Embryonic facial prominence (tissue), 1 donor: ENCODE measurements around the gene MGAT5.

Experiments used
- DNase-seq: peaks from one replicate; pipeline ENCODE4 v3.0.0-alpha.2; 2016; ENCODE audit errors: extremely low spot score

Gene MGAT5

DNA sequence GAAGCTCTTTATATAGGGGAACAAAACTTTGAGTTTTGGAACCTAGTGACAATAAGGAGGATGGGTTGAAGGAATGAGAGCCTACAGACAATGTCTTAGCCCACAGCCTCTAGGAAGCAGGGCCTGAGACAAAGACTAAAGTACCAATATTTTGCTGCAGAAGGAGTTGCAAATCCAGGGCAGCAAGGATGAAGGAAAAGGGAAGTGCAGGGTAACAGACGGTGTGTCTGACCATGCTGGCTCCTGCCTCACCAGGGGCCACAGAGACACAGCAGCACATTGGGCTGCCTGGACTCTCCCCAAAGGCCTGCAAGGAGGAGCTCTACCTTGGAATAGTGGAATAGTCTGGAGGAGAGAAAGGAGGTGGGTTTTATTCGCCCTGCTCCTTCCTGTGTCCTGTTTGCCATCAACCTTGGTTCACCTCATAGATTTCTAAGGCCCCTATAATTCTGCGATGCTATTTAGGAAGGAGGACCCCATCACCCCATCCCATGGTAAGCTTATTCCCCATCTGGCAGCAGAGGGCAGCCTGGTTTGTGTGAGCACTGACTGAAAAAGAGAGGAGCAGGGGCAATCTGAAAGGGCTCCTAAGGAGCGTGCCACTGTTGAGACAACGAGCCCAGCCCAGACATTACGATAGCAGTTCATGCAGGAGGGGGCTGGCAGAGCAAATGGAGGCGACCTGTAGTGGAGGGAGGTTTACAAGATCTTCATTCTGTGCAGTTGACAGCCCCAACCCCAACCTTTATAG is 143.4 kb downstream of the MGAT5 start:
- DNase-seq, result no peak

DNA sequence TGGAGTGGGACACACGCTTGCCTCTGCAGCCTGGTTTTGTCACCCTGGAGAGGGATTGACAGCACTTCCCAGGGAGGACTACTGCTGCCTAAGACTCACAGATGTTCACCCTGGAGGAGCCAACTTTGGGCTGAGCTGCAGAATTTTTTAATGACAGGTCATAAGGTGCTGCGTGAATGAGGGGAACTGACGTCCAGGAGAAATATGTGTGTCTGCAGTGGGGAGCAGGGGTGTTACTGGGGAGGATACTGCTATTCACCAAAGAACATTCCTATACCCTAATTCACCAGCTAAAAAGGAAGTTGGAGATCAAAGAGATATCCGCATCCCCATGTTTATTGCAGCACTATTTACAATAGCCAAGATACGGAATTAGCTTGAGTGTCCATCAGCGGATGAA is 144.4 kb downstream of the MGAT5 start:
- no peak for DNase-seq

GRCh38 chr2:134399096-134399495 is 145.2 kb downstream of the MGAT5 start:
- DNase-seq, result no peak

- no peak for DNase-seq
Measured at GRCh38 chr2:134401081-134401497, 147.2 kb downstream of the MGAT5 start.

DNA sequence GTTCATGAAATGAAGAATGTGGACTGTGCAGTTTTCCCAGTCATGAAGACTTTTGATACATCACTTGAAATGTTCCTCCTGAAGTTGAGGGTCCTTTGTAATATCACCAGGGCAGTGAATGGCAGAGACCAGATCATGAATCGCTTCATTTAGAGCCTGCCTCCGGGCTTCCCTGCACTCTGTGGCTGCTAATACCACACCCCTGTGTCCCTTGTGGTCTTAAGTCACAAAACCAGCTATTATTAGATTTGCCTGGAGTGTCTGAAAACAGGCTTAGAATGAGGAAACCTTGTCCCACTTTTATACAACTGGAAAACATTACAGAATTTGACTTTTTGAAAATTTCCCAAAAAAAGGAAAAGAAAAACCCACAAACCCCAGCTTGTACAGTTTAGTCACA is 147.9 kb downstream of the MGAT5 start:
- DNase-seq, result no peak

DNA sequence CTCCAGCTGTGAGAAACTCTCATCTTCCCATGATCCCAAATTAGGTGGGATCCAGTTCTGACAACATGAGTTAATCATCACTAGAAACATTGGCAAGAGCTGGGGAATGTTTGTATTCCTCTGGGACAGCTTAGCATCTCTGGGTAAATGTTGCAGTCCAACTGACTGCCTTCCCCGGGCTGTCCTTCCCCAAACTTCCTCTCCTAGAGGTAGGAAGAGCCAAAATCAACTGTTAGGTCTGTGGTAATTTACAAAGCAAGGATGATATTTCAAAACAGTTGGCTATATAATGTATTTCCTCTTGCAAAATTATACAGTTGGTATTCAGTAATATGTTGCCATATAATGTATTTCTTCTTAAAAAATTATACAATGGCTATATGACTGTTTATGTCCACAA is 148.5 kb downstream of the MGAT5 start:
- no peak for DNase-seq

DNA sequence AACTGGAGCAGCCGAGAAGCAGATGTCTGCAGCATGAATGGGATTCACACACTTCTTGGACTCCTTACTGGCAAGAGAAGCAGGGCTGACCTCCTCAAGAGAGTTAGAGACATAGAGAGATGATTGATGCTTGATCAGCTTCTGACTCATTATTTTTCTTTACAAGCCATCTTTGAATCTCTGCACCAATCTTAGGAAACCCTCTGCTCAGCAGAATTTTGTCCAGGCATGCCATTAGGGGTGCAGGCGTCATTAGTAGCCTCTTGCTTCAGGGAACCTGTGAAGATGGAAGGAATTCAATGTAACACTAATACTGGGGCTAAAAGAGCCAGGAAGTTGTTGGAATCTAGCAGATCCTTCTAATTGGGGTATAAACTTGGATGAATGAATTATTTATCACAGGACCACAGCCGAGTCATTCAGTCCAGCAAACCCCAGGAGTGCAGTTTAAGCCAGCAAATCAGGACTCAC is 151.8 kb downstream of the MGAT5 start:
- no peak for DNase-seq

GRCh38 chr2:134406311-134406710 is 152.4 kb downstream of the MGAT5 start:
- no peak for DNase-seq

DNA sequence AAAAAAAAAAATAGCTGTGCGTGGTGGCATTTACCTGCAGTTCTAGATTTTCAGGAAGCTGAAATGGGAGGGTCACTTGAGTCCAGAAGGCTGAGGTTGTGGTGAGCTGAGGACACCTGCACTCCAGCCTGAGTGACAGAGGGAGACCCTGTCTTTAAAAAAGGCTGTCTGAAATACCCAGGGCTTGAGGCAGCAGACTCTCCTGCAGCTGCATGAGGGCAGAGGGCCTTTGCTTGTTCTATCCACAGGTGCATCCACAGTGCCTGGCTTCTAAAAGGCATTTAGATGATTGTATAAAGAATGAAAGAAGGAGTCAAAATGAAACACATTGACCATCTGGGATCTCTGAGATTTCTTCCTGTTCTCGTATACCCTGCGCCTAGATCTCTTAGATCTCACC is 152.9 kb downstream of the MGAT5 start:
- no peak for DNase-seq

DNA sequence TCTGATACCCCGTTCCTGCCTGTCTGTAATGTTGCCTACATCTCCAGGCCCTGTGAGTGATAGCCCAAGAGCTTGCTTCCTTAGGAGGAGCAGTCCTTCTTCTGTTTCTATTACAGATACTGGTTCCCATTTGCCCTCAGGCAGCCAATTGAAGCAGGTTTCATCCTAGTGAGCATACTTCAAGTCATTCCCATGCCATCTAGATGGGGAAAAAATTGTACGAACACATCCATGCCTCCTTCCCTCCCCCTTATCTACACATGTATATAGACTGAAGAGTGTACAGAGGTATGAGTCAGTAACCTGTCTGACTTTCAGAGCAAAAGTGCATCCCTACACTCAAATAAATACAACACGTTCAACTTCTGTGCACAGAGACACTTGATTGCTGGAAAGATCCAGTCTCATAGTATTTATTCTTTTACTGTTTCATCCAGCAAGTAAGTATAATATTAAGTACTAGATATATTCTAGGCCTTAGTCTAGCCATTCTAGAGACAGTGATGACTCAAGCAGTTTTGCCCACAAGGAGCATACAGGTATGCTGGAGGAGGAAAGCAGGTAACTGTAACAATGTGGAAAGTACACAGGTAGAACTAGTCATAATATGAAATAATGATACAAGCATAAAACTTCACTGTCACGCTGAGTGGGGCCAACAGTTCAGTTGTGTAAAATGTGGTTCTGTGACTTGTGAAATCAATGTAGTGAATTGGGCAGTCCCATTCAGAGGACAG is 153.4 kb downstream of the MGAT5 start:
- DNase-seq, result no peak

- DNase-seq, result no peak
Measured at GRCh38 chr2:134408386-134408785, 154.5 kb downstream of the MGAT5 start.

- DNase-seq, result no peak
Measured at GRCh38 chr2:134408791-134409190, 154.9 kb downstream of the MGAT5 start.

DNA sequence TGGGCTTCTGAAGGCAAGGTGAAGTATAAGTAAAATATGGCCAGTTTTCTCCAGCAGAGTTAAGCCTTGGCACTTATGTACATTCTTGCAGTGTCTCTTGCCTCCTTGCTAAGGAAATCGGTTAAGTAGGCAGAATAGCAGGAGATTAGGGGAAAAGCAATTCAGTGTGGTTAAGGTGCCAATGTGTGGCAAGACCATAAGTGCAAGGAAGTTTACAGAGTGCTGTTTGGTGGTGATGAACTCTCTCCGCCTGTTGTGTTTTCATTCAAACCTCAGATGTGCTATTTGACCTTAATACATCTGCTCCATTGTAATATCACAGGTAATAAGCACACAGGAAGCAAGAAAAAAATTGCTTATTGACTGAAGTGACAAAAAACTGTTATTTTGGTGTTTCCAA is 156.1 kb downstream of the MGAT5 start:
- DNase-seq, result no peak

- no peak for DNase-seq
Measured at GRCh38 chr2:134410831-134411231, 157.0 kb downstream of the MGAT5 start.

GRCh38 chr2:134411279-134411827 is 157.5 kb downstream of the MGAT5 start:
- no peak for DNase-seq

DNA sequence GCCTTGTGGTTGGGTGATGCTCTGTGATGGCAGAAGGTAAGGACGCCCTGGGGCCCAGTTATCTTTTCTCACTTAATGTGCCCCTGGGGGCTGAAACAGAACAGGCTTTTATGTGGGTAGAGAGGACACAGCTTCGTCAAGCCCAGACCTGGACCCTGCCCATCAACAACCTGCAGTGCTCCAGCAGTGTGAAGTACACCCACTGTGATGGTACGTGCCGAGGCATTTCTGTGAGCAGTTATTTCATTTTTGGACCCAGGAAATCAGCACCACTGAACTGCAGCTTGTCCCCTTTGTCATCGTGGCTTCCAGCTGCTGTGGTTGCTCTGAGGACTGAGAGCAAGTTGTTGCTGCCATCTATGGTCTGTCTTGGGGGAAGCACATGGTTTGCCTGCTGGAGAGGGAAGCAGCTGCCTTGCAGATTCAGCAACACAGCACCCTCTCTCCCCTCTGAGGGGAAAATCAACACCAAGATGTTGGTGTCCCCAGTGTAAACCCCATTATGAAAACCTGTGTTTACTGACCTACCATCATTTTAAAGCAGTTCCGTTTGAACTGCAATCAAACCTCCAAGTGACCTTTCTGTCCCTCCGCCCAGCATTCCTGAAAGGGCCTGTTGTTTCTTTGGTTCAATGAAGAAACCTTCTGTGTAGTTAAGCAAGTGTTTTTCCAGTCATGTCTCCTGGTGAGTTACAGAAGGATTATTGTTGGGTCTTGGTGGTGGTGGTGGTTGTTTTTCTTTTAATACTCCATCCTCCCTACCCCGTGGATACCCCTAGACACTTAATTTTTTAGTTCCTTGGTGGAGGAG is 158.2 kb downstream of the MGAT5 start:
- DNase-seq, result peak; percentile 77

- DNase-seq, result no peak
Measured at GRCh38 chr2:134412639-134412999, 158.7 kb downstream of the MGAT5 start.

DNA sequence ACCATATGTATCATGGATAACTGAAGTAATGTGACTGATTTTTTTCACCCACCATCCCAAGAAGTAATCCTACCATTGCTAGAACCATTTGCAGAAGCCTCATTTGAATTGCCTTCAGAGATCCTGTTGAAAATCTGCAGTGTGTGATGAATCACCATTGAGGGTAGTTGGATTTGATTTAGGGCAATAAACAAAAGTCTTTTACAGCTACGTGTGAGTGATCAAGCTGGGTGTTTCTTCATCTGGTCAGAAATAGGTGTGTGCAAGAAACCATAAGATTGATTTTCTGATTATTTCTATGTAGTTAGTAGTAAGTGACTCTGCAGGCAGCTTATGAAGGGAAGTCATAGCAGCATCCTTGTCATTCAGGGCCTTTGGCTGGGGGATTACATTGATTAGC is 159.6 kb downstream of the MGAT5 start:
- no peak for DNase-seq

GRCh38 chr2:134413912-134414311 is 160.0 kb downstream of the MGAT5 start:
- DNase-seq, result no peak

GRCh38 chr2:134416018-134416417 is 162.1 kb downstream of the MGAT5 start:
- no peak for DNase-seq

GRCh38 chr2:134416637-134417036 is 162.8 kb downstream of the MGAT5 start:
- no peak for DNase-seq

DNA sequence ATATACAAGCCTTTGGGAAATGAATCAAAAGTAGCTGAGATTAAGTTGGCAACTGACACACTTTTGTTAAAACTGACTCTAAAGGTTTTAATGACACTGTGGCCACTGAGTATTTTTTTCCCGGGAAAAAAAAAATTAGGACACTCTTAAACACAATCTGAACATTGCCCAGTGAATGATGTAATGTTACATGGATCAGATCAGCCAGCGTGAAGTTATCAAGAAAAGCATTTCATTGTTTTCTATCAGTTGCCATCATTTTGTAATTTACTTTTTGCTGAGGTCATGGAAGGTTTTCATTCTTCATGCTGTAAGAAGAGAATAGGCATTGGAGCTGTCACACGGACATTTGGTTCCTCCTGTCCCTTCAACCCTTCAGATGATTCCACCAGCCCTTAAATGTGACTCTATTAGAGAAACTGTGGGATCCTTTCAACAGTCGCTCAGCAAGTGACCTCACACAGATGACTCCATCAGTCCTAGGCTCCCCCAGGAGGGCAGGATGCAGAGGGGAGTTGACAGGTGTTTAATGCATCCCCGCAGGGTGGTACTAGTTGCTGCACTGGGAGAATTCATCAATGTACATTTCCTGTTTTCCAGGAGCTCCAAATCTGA is 164.2 kb downstream of the MGAT5 start:
- no peak for DNase-seq
